GM19351 (cell line): ENCODE results near the gene ICAM1.
"Not testable (repeated sequence)": the region's sequence is repeated elsewhere in the genome, so short reads cannot be mapped to it uniquely, and the experiment has no call there.

Source experiments
- ATAC-seq: cut with Tn5 transposase; IDR thresholded peaks from one replicate; pipeline ENCODE4 v1.9.1; 2021; ENCODE audit warnings: mild to moderate bottlenecking, moderate library complexity; ENCODE audit not compliant: unreplicated experiment

The ICAM1 gene

DNA sequence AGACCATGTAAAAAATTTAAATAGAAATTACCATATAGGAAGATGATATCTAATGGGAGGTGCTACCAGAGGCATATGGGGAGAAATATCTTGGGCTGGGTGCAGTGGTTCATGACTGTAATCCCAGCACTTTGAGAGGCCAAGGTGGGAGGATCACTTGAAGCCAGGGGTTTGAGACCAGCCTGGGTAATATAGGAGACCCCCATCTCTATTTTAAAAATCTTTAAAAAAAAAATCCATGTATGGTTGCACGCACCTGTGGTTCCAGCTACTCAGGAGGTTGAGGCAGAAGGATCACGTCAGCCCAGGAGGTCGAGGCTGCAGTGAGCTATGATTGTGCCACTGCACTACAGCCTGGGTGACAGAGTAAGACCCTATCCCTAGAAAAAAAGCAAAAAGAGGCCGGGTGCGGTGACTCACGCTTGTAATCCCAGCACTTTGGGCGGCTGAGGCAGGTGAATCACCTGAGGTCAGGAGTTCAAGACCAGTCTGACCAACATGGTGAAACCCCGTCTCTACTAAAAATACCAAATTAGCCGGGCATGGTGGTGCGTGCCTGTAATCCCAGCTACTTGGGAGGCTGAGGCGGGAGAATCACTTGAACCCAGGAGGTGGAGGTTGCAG lies 29.0 kb upstream of the ICAM1 start:
- ATAC-seq: not testable (repeated sequence)

- no peak for ATAC-seq
Measured at GRCh38 chr19:10243606-10244005, 27.3 kb upstream of the ICAM1 start.

- ATAC-seq: no peak
Measured at GRCh38 chr19:10245189-10245939, 25.6 kb upstream of the ICAM1 start.

DNA sequence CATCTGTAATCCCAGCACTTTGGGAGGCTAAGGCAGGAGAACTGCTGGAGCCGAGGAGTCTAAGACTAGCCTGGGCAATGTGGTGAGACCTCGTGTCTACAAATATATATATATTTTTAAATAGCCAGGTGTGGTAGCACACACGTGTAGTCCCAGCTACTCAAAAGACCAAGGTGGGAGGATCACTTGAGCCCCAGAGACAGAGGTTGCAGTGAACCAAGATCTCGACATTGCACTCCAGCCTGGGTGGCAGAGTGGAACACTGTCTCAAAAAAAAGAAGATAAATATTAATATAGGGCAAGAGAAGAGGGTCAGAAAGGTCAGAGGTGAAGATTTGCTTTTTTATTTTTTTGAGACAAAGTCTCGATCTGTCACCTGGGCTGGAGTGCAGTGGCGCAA lies 24.4 kb upstream of the ICAM1 start:
- no peak for ATAC-seq

DNA sequence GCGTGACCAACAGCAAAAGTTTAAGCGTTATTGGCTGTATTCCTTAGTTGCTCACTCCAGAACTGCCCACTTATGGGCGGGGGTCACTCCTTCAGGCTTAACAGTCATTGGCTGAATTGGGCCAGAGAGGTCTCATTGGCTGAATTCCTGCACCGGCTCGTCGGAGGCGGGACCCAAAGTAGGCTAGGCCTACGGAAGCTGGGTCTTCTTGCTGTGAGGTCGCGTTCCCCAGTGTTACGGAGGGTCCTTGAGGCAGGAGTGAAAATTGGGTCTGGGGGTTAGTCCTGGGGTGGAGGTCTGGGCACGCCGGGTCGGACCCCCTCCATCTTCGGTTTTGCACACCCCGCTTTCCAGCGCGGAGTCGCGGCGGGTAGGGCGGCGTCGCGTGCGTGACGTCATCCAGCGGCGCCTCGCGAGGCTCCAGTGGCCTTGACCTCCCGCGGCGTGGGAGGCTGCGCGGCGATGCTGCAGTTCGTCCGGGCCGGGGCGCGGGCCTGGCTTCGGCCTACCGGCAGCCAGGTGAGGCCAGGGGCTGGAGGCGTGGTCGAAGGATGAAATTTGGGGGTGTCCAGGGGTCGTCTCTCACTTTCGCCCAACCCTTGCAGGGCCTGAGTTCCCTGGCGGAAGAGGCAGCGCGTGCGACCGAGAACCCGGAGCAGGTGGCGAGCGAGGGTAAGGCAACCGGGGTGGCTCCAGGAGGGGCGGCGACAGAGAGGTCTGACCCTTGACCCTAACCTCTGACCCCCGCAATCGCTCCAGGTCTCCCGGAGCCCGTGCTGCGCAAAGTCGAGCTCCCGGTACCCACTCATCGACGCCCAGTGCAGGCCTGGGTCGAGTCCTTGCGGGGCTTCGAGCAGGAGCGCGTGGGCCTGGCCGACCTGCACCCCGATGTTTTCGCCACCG lies 18.9 kb upstream of the ICAM1 start, which contains the start of gene MRPL4:
TSS of gene MRPL4 (plus strand) at position 423 of the 903 bp plus-strand sequence. CDS start at position 463, 40 bp downstream.
- peak; percentile 89 for ATAC-seq

GRCh38 chr19:10252707-10253106 lies 18.2 kb upstream of the ICAM1 start:
- ATAC-seq: no peak

DNA sequence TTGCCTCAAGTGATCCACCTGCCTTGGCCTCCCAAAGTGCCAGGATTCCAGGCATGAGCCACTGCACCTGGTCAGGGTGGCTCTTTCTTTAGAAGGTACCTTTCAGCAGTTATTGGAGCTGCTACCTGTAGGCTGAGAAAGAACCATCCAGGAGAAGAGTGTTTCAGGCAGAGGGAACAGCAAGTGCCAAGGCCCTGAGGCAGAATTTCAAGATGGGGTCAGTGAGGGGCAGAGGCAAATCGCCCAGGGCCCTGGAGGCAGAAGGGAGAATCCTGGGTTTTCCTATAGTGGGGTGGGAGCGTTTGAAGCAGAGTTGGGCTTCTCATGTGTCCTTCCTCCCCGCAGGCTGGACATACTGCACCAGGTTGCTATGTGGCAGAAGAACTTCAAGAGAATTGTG lies 16.7 kb upstream of the ICAM1 start:
- no peak for ATAC-seq

DNA sequence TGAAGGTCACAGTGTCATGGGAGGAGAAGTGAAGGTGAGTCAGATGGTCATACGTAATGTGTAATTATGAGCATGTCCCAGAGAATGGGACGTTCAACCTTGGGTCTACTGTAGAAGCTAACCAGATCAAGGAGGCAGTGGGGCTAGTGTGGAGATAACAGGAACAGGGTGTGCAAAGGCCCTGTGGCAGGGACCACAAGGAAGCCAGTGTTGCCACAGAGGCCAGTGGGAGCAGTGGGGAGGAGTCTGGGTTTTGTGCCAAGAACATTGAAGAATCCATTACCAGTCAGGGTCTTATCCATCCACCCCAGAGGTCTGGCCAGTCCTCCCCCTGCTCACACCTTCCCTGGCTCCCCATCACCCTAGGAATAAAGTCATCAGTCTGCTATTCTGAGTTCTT lies 15.6 kb upstream of the ICAM1 start:
- ATAC-seq: no peak

DNA sequence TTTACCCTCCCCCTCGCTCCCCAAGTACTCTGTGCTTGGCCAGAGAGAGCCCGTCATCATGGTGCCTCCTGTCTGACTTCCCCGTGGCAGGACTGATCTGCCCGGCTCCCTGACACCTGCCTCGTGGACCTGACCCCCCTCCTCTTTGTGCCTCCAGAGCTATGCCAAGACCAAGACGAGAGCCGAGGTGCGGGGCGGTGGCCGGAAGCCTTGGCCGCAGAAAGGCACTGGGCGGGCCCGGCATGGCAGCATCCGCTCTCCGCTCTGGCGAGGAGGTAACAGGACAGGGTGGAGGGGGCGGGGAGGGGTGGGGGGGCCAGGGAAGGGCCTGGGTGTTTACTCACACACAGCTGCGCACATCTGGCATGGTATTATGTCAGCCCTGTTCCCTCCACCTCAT lies 14.4 kb upstream of the ICAM1 start:
- ATAC-seq: no peak

DNA sequence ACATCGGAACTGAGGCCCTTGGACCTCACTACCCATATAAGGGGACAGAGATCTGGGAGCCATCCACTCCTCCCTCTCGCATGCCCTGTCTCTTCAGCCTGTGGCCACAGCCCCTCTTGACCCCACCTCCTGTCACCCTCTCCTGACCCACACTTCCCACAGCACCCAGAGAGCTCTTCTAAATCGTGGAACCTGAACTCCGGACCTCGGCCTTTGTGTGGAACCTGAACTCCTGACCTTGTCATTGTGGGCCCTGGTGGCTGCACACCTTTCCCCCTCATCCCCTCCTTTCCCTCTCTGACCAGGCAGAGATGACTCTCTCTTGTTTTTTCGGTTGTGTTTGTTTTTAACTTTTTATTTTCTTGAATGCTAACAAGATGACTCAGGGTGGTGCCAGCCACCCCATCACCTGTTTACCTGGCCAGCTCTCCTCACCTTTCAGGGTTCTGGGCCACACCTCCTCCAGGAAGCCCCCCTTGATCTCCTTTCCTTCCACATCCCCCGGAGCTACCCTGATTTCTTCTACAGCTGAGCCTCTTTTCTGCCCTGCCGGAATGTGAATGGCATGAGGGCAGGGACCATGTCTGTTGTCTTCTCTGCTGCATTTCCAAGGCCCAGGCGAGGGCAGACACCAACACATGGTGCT lies 13.8 kb upstream of the ICAM1 start:
- ATAC-seq: no peak

DNA sequence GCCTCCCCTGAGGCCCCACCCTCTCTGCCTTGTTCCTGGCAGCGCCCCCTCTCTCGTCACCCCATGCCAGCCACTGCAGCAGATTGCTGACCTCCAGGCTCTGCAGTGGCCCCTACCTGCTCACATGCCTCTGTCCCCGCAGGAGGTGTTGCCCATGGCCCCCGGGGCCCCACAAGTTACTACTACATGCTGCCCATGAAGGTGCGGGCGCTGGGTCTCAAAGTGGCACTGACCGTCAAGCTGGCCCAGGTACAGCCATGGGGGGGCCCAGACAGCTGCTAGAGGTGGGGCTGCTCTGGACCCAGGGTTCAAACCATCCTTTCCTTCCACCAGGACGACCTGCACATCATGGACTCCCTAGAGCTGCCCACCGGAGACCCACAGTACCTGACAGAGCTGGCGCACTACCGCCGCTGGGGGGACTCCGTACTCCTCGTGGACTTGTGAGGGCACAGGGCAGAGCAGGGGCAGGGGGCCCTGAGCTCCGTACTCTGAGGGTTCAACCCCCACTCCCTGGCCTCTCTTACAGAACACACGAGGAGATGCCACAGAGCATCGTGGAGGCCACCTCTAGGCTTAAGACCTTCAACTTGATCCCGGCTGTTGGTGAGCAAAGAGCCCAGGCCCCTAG lies 12.7 kb upstream of the ICAM1 start:
- ATAC-seq: no peak

GRCh38 chr19:10259162-10259905 lies 11.6 kb upstream of the ICAM1 start:
- no peak for ATAC-seq

GRCh38 chr19:10260141-10260584 lies 10.8 kb upstream of the ICAM1 start:
- ATAC-seq: no peak

DNA sequence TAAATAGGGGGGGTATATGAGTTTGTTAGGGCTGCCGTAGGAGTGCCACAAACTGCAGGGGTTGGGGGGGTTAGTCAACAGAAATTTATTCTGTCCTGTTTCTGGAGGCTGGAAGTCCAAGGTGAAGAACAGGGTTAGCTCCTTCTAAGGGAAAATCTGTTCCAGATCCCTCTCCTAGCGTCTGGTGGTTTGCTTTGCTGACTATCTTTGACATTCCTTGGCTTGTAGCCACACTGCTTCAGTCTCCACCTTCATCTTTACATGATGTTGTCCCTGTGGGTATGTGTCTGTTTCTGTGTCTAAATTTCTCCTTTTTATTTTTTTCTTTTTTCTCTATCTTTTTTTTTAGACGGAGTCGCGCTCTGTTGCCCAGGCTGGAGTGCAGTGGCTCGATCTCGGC lies 8.1 kb upstream of the ICAM1 start:
- ATAC-seq: no peak

DNA sequence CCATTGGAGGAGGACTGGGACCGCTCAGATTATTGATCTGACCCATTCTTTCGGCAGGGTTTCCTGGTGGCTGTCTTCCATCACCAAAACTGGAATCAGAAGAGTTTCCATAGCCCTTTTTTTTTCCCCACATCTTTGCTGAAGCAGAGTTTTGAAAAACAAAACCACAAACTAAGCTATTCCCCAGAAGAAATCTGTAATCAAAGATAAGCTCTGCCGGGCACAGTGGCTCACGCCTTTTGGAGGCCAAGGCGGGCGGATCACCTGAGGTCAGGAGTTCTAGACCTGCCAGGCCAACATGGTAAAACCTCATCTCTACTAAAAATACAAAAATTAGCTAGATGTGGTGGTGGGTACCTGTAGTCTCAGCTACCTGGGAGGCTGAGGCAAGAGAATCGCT lies 4.2 kb upstream of the ICAM1 start:
- ATAC-seq: no peak

GRCh38 chr19:10268071-10268470 lies 2.8 kb upstream of the ICAM1 start:
- no peak for ATAC-seq

GRCh38 chr19:10269333-10270179 lies 1.4 kb upstream of the ICAM1 start:
- ATAC-seq: no peak

DNA sequence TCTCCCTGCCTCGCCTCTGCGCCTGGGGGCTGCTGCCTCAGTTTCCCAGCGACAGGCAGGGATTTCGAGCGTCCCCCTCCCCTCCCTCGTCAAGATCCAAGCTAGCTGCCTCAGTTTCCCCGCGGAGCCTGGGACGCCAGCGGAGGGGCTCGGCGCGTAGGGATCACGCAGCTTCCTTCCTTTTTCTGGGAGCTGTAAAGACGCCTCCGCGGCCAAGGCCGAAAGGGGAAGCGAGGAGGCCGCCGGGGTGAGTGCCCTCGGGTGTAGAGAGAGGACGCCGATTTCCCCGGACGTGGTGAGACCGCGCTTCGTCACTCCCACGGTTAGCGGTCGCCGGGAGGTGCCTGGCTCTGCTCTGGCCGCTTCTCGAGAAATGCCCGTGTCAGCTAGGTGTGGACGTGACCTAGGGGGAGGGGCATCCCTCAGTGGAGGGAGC lies 722 bp upstream of the ICAM1 start:
- peak; percentile 43 for ATAC-seq

DNA sequence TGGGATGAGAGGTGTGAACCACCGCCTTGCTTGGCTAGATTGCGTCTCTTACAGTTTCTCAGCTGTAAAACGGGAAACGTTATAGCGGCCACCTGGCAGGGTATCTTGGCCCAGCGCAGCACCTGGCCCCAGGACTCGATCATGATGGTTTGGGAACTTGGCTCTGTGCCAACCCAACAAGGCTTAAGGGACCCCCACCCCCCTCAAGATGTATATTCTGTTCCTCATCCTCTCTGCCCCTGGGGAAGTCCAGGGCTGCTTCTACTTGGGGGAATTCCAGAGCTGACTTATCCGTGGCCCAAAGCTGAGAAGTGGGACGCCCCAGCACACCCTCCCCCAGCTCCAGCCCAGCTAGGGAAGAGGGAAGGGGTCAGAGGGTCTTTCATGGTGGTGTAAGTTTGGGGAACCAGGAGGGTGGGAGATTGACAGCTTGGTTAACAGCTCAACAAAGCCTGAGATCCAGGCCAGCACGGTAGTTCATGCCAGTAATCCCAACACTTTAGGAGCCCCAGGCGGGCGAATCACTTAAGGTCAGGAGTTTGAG lies 695 bp downstream of the ICAM1 start:
- ATAC-seq: no peak
